NCI-H526 (cell line): ENCODE results near the gene NHS.
A peak's percentile ranks its signal among the peaks of the same experiment; 100 is the strongest.
"Not testable (repeated sequence)": the region's sequence is repeated elsewhere in the genome, so short reads cannot be mapped to it uniquely, and the experiment has no call there.

Experiments used
- DNase-seq, 2 experiments: peaks; one replicate each; lab custom pipeline; 2025; lab: John Stamatoyannopoulos, UW

Gene NHS

GRCh38 chrX:17496407-17496806, 121.4 kb downstream of the NHS start:
- peak; percentile 19 to 29 for DNase-seq

GRCh38 chrX:17497193-17497592, 122.2 kb downstream of the NHS start:
- DNase-seq, result no peak

- no peak for DNase-seq
Observed at GRCh38 chrX:17499512-17499911, 124.5 kb downstream of the NHS start.

GRCh38 chrX:17500145-17500579, 125.2 kb downstream of the NHS start:
- DNase-seq, result no peak

- no peak for DNase-seq
Observed at GRCh38 chrX:17501746-17502145, 126.7 kb downstream of the NHS start.

GRCh38 chrX:17506352-17506751, 131.4 kb downstream of the NHS start:
- not testable (repeated sequence) for DNase-seq

GRCh38 chrX:17511556-17511955, 136.6 kb downstream of the NHS start:
- DNase-seq, result no peak

GRCh38 chrX:17519358-17519757, 144.4 kb downstream of the NHS start:
- DNase-seq, result no peak

GRCh38 chrX:17520016-17520615, 145.1 kb downstream of the NHS start:
- no peak for DNase-seq

GRCh38 chrX:17521871-17522693, 147.1 kb downstream of the NHS start:
- DNase-seq, result peak; percentile 6 to 62

GRCh38 chrX:17525266-17525665, 150.3 kb downstream of the NHS start:
- DNase-seq, result no peak

- DNase-seq, result no peak
Observed at GRCh38 chrX:17525762-17526555, 151.0 kb downstream of the NHS start.

GRCh38 chrX:17527135-17527701, 152.2 kb downstream of the NHS start:
- DNase-seq, result no peak

GRCh38 chrX:17527922-17528321, 152.9 kb downstream of the NHS start:
- DNase-seq, result no peak

- no peak for DNase-seq
Observed at GRCh38 chrX:17529151-17529745, 154.2 kb downstream of the NHS start.

- no peak for DNase-seq
Observed at GRCh38 chrX:17531500-17531899, 156.5 kb downstream of the NHS start.

- DNase-seq, result peak in 1 of 2 experiments; percentile 29
Observed at GRCh38 chrX:17535229-17535628, 160.2 kb downstream of the NHS start.

- DNase-seq, result no peak
Observed at GRCh38 chrX:17537723-17538243, 162.8 kb downstream of the NHS start.

GRCh38 chrX:17542123-17542522, 167.1 kb downstream of the NHS start:
- DNase-seq, result no peak

GRCh38 chrX:17544821-17545220, 169.8 kb downstream of the NHS start:
- no peak for DNase-seq

- DNase-seq, result no peak
Observed at GRCh38 chrX:17546356-17546755, 171.4 kb downstream of the NHS start.

- DNase-seq, result no peak
Observed at GRCh38 chrX:17547658-17548057, 172.7 kb downstream of the NHS start.
